ENCODE data around the gene PEG3.
"Not testable (repeated sequence)": the region's sequence is repeated elsewhere in the genome, so short reads cannot be mapped to it uniquely, and the experiment has no call there.

The PEG3 gene

DNA sequence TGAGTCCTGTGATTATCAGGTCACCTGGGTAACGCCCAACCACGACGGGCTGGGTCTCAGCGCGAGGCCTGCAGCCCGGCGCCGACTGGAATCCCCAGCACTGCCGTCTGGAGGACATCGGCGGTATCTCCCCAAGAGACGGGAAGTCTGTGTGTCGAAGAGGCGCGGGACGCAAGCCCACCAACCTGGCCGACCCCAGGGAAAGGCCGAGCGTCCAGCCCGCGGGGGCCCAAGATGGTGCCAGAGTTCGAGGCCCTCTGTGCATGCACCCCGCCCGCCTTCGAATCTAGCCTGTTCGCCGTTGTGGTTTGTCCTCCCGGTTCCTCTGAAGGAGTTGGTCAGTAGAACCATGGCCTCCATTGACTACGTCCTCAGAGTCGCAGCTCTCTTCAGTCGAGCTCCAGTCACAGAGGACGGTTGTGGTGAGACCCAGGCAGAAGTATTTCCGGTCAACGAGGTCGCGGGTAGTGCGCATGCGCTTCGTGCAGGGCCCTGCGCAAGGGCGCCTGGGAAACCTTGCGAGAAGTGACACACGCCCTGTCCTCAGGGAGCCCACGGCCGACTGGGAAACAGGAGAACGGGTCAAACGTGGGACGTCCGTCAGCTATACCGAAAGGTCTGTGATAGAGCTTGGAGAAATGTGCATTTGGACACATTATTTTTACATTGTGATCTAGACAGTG lies 24.1 kb upstream of the PEG3 start:
- TF ChIP-seq, protein P1, sequence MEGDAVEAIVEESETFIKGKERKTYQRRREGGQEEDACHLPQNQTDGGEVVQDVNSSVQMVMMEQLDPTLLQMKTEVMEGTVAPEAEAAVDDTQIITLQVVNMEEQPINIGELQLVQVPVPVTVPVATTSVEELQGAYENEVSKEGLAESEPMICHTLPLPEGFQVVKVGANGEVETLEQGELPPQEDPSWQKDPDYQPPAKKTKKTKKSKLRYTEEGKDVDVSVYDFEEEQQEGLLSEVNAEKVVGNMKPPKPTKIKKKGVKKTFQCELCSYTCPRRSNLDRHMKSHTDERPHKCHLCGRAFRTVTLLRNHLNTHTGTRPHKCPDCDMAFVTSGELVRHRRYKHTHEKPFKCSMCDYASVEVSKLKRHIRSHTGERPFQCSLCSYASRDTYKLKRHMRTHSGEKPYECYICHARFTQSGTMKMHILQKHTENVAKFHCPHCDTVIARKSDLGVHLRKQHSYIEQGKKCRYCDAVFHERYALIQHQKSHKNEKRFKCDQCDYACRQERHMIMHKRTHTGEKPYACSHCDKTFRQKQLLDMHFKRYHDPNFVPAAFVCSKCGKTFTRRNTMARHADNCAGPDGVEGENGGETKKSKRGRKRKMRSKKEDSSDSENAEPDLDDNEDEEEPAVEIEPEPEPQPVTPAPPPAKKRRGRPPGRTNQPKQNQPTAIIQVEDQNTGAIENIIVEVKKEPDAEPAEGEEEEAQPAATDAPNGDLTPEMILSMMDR (IDR thresholded peaks at IDR 0.05; ENCODE audit: low read depth, low read length, missing control alignments): no peak
- in situ Hi-C loops (cut with HindIII; ENCODE audit: low pct_ligation_motif_present, low sequenced_read_pairs): no loop called here

DNA sequence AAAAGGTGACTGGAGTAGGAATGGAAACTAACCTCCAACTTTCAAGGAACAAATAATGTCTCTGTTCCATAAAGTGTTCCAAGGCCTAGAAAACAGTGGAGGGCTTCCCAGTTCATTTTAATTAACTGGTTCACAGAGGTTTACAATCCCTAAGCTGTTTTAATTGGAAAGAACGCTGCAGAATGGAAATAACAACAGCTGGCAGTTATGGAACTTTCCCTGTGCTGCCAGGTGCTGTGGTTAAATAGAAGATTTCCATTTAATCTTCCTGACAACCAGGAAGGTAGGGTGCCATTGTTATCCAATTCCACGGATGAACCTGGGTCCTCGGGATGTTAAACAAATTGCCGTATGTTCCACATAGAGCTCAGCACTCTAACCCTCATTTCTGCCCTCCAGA lies 22.2 kb upstream of the PEG3 start:
- no peaks in the 10 kb centered on the region for H3K36me3 ChIP-seq (replicated peaks)
- TF ChIP-seq, protein P1 (IDR thresholded peaks at IDR 0.05; ENCODE audit: low read depth, low read length, missing control alignments): no peak
- no peak overlapping the region for H3K4me3 ChIP-seq (ENCODE audit: low read depth, low read length)
- no peak for DNase-seq
- H3K27me3 ChIP-seq (replicated peaks): no peaks in the 10 kb centered on the region
- no peak overlapping the region for H3K27ac ChIP-seq
- in situ Hi-C loops (cut with HindIII; ENCODE audit: low pct_ligation_motif_present, low sequenced_read_pairs): no loop called here

More for the DNA sequence above, 24.1 kb upstream of the PEG3 start:
- H3K27ac ChIP-seq: no peak overlapping the region
- H3K27me3 ChIP-seq (replicated peaks): no peaks in the 10 kb centered on the region
- DNase-seq: no peak
- no peaks in the 10 kb centered on the region for H3K36me3 ChIP-seq (replicated peaks)
- H3K4me3 ChIP-seq (ENCODE audit: low read depth, low read length): no peak overlapping the region

DNA sequence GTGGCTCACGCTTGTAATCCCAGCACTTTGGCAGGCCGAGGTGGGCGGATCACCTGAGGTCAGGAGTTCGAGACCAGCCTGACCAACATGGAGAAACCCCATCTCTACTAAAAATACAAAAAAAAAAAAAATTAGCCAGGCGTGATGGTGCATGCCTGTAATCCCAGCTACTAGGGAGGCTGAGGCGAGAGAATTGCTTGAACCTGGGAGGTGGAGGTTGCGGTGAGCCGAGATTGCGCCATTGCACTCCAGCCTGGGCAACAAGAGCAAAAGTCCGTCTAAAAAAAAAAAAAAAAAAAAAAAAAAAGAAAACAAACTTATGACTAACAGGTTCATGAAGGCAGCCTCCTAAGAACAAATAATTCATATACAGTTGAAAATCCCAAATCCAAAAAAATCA lies 19.9 kb upstream of the PEG3 start:
- in situ Hi-C loops (cut with HindIII; ENCODE audit: low pct_ligation_motif_present, low sequenced_read_pairs); H3K27ac ChIP-seq; H3K36me3 ChIP-seq (replicated peaks); DNase-seq; H3K4me3 ChIP-seq (ENCODE audit: low read depth, low read length); H3K27me3 ChIP-seq (replicated peaks): not testable (repeated sequence)

DNA sequence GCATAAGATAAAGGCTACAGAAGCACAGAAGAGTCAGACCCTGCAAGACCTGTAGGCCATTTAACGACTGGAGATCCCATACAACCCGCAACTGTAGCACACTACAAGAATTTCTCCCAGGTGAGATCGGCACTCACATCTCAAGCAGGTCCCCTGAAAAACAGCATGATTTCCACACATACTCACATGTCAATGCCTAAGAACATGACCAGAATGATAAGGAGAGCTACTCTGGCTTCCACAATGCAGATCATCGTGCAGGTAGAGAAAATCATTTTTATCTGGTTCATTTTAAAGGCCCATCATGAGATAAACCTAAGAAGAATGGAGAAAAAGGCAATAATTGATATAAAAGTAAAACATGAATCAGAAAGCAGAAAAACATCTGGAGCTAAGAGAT lies 17.5 kb upstream of the PEG3 start:
- H3K4me3 ChIP-seq (ENCODE audit: low read depth, low read length): no peak overlapping the region
- H3K27me3 ChIP-seq (replicated peaks): no peaks in the 10 kb centered on the region
- TF ChIP-seq, protein P1 (IDR thresholded peaks at IDR 0.05; ENCODE audit: low read depth, low read length, missing control alignments): no peak
- in situ Hi-C loops (cut with HindIII; ENCODE audit: low pct_ligation_motif_present, low sequenced_read_pairs): no loop called here
- DNase-seq: no peak
- H3K27ac ChIP-seq: no peak overlapping the region
- H3K36me3 ChIP-seq (replicated peaks): no peaks in the 10 kb centered on the region

DNA sequence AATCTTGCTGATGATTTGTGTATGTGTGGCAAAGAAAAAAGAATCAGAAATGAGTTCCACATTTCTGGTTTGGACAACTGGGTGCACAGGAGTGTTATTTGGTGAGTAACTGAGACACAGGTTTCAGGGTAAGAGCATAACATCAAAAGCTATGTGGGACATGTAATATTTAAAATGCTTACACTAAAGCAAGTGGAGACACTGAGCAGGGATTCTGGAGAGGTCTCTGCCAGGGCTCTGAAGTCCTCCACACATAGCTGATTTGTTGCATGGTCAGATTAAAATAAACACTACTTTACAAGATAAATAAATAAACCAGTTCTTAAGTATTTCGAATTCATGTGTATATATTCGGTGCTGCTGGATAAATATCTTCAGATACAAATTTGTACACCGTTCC lies 16.3 kb upstream of the PEG3 start:
- H3K27ac ChIP-seq: no peak overlapping the region
- in situ Hi-C loops (cut with HindIII; ENCODE audit: low pct_ligation_motif_present, low sequenced_read_pairs): no loop called here
- TF ChIP-seq, protein P1 (IDR thresholded peaks at IDR 0.05; ENCODE audit: low read depth, low read length, missing control alignments): no peak
- no peak overlapping the region for H3K4me3 ChIP-seq (ENCODE audit: low read depth, low read length)
- DNase-seq: no peak
- H3K36me3 ChIP-seq (replicated peaks): no peaks in the 10 kb centered on the region
- H3K27me3 ChIP-seq (replicated peaks): no peaks in the 10 kb centered on the region

DNA sequence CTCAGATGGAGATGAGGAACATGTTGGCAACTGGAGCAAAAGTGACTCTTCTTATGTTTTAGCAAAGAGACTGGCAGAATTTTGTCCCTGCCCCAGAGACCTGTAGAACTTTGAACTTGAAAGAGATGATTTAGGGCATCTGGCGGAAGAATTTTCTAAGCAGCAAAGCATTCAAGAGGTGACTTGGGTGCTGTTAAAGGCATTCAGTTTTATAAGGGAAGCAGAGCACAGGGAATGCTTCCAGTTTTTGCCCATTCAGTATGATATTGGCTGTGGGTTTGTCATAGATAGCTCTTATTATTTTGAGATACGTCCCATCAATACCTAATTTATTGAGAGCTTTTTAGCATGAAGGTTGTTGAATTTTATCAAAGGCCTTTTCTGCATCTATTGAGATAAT lies 11.8 kb upstream of the PEG3 start:
- H3K4me3 ChIP-seq (ENCODE audit: low read depth, low read length); in situ Hi-C loops (cut with HindIII; ENCODE audit: low pct_ligation_motif_present, low sequenced_read_pairs); DNase-seq; H3K36me3 ChIP-seq (replicated peaks); H3K27me3 ChIP-seq (replicated peaks); H3K27ac ChIP-seq: not testable (repeated sequence)

DNA sequence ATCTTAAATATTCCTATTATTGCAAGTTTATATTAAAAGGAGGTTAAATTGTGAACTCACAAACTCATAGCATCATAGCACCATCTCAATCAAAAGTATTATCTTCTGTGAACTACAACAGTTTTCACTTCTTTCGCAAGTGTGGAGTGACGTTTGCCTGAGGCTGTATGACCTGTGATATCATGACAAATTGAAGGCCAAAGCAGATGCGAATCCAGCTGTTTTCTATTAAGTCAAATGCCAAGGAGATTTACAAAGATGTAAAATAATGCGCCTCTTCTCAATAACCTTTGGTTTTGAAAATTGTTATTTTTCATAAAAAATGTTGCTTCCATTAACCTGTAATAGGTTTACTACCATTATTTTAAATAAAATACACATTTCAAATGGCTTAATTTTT lies 7.6 kb upstream of the PEG3 start:
- in situ Hi-C loops (cut with HindIII; ENCODE audit: low pct_ligation_motif_present, low sequenced_read_pairs): no loop called here
- Histone ChIP-seq H3K27me3 (replicated peaks) (no peaks in the 10 kb centered on the region), H3K36me3 (replicated peaks) (no peaks in the 10 kb centered on the region), H3K27ac (no peak overlapping the region), H3K4me3 (ENCODE audit: low read depth, low read length) (no peak overlapping the region)
- TF ChIP-seq, protein P1 (IDR thresholded peaks at IDR 0.05; ENCODE audit: low read depth, low read length, missing control alignments): no peak
- no peak for DNase-seq
